Dendritic cell treated with granulocyte-macrophage colony-stimulating factor and Interleukin-4, amounts not matched to agents 40 ng/mL and 50 ng/mL, for 4 days (primary cell): ENCODE data around the gene NANOGP8.
"Not testable (repeated sequence)": the region's sequence is repeated elsewhere in the genome, so short reads cannot be mapped to it uniquely, and the experiment has no call there.

Experiments
- H3K27ac Mint-ChIP-seq: one replicate; pipeline ENCODE4 v1.8.0; 2022; ENCODE audit warnings: mild to moderate bottlenecking, mixed read lengths
- H3K27me3 Mint-ChIP-seq: one replicate; pipeline ENCODE4 v1.8.0; 2022; ENCODE audit warnings: mild to moderate bottlenecking, mixed read lengths
- H3K36me3 Mint-ChIP-seq: one replicate; pipeline ENCODE4 v1.8.0; 2022; ENCODE audit warnings: low read depth, mixed read lengths
- H3K4me1 Mint-ChIP-seq: one replicate; pipeline ENCODE4 v1.8.0; 2022; ENCODE audit warnings: low read depth, mixed read lengths
- H3K4me3 Mint-ChIP-seq: one replicate; pipeline ENCODE4 v1.8.0; 2022; ENCODE audit warnings: mild to moderate bottlenecking, moderate library complexity, mixed read lengths
- H3K9me3 Mint-ChIP-seq: one replicate; pipeline ENCODE4 v1.8.0; 2022; ENCODE audit warnings: mixed read lengths
- intact Hi-C: fragments of 100-400 bp; cut with micrococcal nuclease; formaldehyde crosslinking; loops from one replicate; pipeline ENCODE4 v1.15.0; 2022

The NANOGP8 gene

DNA sequence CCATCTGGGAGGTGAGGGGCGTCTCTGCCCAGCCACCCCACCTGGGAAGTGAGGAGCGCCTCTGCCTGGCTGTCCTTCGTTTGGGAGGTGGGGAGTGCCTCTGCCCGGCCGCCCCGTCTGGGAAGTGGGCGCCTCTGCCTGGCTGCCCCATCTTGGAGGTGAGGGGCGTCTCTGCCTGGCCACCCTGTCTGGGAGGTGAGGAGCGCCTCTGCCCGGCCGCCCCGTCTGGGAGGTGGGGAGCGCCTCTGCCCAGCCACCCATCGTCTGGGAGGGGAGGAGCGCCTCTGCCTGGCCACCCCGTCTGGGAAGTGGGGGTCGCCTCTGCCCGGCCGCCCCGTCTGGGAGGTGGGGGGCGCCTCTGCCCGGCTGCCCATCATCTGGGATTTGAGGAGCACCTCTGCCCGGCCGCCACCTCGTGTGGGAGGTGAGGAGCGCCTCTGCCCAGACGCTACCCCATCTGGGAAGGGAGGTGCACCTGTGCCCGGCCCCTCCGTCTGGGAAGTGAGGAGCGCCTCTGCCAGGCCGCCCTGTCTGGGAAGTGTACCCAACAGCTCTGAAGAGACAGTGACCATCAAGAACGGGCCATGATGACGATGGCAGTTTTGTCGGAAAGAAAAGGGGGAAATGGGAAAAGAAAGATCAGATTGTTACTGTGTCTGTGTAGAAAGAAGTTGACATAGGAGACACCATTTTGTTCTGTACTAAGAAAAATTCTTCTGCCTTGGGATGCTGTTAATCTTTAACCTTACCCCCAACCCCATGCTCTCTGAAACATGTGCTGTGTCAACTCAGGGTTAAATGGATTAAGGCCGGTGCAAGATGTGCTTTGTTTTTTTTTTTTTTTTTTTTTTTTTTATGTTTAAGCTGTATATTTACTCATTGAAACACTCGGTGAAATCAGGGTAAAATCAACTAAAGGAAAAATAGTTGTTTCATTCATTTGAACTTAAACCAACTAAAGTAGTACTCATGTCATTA lies 2.4 kb downstream of the NANOGP8 start:
- intact Hi-C loops, H3K4me1 Mint-ChIP-seq, H3K4me3 Mint-ChIP-seq, H3K36me3 Mint-ChIP-seq, H3K9me3 Mint-ChIP-seq, H3K27ac Mint-ChIP-seq, H3K27me3 Mint-ChIP-seq: not testable (repeated sequence)

DNA sequence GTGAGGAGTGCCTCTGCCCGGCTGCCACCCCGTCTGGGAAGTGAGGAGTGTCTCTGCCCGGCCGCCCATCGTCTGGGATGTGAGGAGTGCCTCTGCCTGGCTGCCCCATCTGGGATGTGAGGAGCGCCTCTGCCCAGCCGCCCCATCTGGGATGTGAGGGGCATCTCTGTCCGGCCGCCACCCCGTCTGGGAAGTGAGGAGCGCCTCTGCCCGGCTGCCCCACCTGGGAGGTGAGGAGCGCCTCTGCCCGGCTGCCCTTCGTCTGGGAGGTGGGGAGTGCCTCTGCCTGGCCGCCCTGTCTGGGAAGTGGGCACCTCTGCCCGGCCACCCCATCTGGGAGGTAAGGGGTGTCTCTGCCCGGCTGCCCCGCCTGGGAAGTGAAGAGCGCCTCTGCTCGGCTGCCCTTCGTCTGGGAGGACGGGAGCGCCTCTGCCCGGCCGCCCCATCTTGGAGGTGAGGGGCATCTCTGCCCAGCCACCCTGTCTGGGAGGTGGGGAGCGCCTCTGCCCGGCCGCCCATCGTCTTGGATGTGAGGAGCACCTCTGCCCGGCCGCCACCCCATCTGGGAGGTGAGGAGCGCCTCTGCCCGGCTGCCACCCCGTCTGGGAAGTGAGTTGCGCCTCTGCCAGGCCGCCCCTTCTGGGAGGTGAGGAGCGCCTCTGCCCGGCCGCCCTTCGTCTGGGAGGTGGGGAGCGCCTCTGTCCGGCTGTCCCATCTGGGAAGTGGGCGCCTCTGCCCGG lies 3.3 kb downstream of the NANOGP8 start:
- intact Hi-C loops, H3K4me1 Mint-ChIP-seq, H3K4me3 Mint-ChIP-seq, H3K27me3 Mint-ChIP-seq, H3K9me3 Mint-ChIP-seq, H3K27ac Mint-ChIP-seq, H3K36me3 Mint-ChIP-seq: not testable (repeated sequence)

DNA sequence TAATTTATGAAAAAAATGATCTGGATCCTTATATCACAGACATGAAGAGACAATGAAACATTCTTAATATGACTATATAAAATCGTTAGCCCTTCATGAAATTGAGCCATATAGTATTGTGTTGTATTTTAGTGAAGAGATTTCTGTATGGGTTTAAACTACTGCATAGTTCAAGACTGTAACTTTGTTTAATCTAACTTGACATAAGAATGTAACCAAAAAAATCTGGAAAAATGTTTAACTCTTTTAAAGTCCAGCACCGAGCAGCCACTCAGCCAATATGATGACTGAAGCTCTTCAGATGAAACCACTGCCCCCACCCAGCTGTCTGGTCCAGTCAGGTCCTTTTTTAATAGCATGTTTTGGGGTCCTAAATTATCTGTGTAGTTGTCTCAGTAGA lies 4.9 kb downstream of the NANOGP8 start:
- H3K9me3 Mint-ChIP-seq, result peaks cover 8% of the 10 kb centered on the region
- no peak overlapping the region for H3K4me3 Mint-ChIP-seq
- intact Hi-C loops, result no loop called here
- no peaks in the 10 kb centered on the region for H3K36me3 Mint-ChIP-seq
- no peaks in the 10 kb centered on the region for H3K4me1 Mint-ChIP-seq
- H3K27me3 Mint-ChIP-seq, result no peaks in the 10 kb centered on the region
- H3K27ac Mint-ChIP-seq, result no peak overlapping the region

DNA sequence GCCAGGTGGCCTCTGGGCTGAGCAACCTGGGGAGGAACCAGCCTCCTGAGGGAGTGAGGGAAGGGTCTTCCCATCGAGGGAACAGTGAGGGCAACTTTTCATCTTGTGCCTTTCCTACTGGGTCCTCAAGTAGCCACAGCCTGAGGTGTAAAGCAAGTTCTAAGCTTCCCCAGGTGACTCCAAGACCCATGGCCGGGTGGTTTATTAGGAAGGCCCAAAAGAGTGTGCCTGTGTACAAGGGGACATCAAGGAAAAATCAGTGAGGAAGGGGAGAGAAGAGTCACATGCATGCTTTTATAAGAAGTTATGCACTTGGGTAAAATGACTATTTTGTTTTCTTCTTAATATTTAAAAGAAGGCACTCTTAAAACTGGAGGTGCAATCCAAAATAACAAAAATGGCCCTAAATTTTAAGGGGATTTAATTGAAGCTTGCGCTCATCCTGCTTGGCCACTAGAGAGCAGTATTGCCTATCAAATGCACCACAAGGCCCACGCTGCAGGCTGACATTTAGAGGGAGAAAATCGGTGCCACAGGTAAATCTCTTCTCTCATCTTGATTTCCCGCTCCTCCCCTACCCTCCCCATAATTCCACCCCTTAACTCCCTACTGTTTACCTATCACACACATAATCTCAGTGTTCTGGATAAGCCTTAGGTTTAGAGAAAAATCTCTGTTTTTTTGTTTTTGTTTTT lies 6.7 kb downstream of the NANOGP8 start:
- Mint-ChIP-seq H3K27me3 (peaks cover 2% of the 10 kb centered on the region), H3K36me3 (no peaks in the 10 kb centered on the region), H3K4me1 (no peaks in the 10 kb centered on the region), H3K27ac (no peak overlapping the region), H3K9me3 (peaks cover 8% of the 10 kb centered on the region), H3K4me3 (no peak overlapping the region)
- intact Hi-C loops, result loop anchor here (1.0 kb wide), 1 partner anchor 366 kb away; no protein-coding TSS in a partner anchor

DNA sequence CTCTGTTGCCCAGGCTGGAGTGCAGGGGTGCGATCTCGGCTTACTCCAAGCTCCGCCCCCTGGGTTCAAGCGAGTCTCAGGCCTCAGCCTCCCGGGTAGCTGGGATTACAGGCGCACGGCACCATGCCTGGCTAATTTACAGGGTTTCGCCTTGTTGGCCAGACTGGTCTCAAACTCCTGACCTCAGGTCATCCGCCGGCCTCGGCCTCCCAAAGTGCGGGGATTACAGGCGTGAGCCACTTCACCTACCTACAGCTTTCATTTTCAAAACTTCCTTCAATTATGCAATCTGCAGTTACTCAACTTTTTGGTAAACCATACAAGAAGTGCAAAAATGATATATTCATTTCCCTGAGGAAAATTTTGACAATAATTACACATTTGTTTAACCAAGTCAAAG lies 14.0 kb downstream of the NANOGP8 start:
- intact Hi-C loops, result no loop called here
- Mint-ChIP-seq H3K27ac (no peak overlapping the region), H3K36me3 (no peaks in the 10 kb centered on the region), H3K4me1 (peaks cover 27% of the 10 kb centered on the region), H3K4me3 (peak overlapping the region; percentile 14), H3K27me3 (peaks cover 4% of the 10 kb centered on the region), H3K9me3 (no peaks in the 10 kb centered on the region)

DNA sequence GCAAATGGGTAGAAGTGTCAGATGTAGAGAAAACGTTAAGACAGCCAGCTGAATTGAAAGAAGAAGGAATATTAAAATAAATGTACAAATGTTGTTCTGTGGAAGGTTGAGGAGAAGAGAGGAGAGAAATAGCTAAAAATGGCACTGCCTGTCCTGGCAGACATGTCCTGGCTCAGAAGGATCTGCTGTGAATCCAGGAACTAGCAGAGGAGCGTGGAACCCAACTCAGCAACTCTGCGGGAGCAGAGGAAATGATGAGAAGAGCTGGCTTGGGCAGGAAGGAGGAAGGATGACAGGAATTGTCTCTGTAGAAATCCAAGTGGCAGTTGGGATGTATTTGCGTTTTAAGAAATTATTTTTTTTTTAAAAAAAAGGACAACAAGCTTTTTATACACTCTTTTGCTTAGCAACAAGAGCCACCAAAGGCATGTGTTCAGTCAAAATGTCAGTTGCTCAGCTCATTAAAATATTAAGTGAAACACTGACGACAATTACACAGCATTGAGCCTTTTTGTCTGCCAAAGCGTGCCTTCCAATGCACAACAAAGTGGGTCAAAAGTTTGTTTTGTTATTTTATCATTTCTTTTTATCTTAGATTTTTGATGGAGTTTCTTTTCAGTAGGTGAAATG lies 16.1 kb downstream of the NANOGP8 start:
- Mint-ChIP-seq H3K4me1 (peaks cover 27% of the 10 kb centered on the region), H3K27me3 (peaks cover 3% of the 10 kb centered on the region), H3K27ac (no peak overlapping the region), H3K36me3 (no peaks in the 10 kb centered on the region), H3K9me3 (no peaks in the 10 kb centered on the region), H3K4me3 (no peak overlapping the region)
- intact Hi-C loops, result no loop called here

DNA sequence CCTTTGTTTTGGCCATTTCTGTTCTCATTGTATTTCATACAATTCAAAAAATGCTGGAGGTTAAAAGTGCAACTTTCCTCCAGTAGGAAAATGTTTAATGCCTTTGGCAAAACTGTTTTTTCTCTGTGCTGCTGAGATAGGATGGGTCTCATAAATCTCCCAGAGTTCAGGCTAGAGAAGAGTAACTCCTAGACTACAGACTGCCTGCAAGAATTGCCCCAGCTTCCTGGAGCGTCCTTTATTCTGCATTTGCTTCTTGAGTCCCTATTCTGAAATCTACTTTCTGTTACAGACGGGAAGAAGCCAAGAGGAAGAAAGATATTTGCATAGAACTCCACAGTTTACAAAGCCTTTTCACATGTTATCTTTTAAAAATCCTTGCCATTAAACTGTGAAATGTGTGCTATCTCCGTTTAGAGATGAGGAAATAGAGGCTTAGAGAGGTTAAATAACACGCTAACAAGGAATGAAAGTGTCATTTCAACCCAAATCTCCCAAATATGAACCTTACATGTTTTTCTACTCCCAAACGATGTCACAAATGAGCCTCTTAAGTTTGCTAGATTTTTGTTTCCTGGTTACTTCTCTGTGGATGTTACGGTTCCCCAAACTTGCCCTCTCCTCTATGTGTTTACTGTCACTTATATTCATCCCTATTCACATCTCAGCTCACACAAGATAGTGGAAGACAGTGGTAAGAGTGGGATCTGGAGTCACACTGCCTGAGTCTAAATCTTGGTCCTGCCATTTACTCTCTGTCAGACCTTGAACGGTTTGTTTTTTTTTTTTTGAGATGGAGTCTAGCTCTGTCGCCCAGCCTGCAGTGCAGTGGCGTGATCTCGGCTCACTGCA lies 17.4 kb downstream of the NANOGP8 start:
- Mint-ChIP-seq H3K27me3 (peaks cover 3% of the 10 kb centered on the region), H3K4me1 (peaks cover 23% of the 10 kb centered on the region), H3K36me3 (no peaks in the 10 kb centered on the region), H3K9me3 (no peaks in the 10 kb centered on the region), H3K27ac (no peak overlapping the region), H3K4me3 (no peak overlapping the region)
- intact Hi-C loops, result no loop called here

DNA sequence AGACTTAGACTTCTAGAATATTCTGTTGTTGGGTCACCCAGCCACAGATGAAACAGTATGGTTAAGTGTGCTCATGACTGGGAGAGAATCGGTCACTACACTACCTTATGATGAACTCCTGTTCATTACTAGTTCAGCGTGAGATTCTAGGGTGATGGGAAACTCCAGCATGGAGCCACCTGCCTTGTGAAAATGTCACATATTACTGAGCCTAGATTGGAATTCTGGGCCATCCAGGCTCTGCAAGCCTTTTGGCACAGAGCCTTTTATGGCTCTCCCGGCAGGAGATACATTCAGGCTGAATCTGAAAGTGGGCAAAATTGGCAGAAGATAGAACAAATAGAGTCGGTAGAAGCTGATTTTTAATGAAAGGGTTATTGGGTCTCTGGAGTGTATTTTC lies 19.0 kb downstream of the NANOGP8 start:
- no peaks in the 10 kb centered on the region for H3K9me3 Mint-ChIP-seq
- H3K27me3 Mint-ChIP-seq, result peaks cover 3% of the 10 kb centered on the region
- no peak overlapping the region for H3K4me3 Mint-ChIP-seq
- H3K4me1 Mint-ChIP-seq, result peaks cover 30% of the 10 kb centered on the region
- no peaks in the 10 kb centered on the region for H3K36me3 Mint-ChIP-seq
- intact Hi-C loops, result no loop called here
- no peak overlapping the region for H3K27ac Mint-ChIP-seq

DNA sequence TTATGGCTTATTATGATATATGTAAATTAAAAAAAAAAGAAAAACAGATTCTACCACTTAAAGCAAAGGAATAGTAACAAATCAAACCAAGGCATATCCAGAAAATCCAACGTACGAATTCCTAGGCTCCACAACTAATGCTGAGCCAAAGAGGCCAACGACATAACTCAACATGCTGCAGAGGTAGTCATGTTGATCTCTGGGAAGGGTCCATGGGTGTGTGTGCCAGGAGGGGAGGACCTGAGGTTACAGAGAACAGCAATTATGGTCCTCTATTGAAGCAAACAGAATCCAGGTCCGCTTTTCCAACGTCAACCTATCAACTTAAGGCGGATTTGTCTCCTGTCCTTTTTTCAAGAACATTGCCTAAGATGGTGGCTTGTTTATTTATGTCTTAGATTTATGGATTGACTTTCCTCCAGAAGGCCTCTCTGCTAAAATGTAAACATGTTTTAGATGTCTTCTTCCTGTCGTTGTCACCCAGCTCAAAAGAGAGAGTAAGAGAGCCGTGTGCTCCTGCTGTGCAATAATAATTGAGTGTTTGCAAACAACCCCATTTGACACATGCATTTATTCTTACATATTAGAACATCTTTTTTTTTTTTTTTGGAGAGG lies 20.4 kb downstream of the NANOGP8 start:
- Mint-ChIP-seq H3K4me1 (peaks cover 30% of the 10 kb centered on the region), H3K9me3 (no peaks in the 10 kb centered on the region), H3K36me3 (no peaks in the 10 kb centered on the region), H3K27ac (no peak overlapping the region), H3K27me3 (peaks cover 3% of the 10 kb centered on the region), H3K4me3 (no peak overlapping the region)
- intact Hi-C loops, result no loop called here

DNA sequence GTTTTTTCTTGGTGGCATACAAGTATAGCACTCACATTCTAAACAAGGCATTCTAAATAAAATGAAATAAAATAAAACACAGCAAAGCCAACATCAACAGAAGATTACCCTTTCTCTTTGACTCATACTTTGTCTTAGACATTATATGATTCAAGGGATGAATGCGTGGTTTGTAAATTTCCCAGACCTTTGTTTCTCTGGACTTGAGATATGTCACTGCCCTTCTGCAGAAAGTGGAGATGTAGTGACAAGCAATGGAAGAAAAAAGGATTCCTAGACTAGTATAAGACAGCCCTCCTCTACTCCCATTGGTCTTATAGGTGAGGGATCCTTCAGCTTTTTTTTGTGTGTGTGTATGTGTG lies 22.4 kb downstream of the NANOGP8 start:
- no peaks in the 10 kb centered on the region for H3K9me3 Mint-ChIP-seq
- H3K27me3 Mint-ChIP-seq, result peaks cover 1% of the 10 kb centered on the region
- intact Hi-C loops, result no loop called here
- no peaks in the 10 kb centered on the region for H3K36me3 Mint-ChIP-seq
- peaks cover 30% of the 10 kb centered on the region for H3K4me1 Mint-ChIP-seq
- no peak overlapping the region for H3K4me3 Mint-ChIP-seq
- no peak overlapping the region for H3K27ac Mint-ChIP-seq

DNA sequence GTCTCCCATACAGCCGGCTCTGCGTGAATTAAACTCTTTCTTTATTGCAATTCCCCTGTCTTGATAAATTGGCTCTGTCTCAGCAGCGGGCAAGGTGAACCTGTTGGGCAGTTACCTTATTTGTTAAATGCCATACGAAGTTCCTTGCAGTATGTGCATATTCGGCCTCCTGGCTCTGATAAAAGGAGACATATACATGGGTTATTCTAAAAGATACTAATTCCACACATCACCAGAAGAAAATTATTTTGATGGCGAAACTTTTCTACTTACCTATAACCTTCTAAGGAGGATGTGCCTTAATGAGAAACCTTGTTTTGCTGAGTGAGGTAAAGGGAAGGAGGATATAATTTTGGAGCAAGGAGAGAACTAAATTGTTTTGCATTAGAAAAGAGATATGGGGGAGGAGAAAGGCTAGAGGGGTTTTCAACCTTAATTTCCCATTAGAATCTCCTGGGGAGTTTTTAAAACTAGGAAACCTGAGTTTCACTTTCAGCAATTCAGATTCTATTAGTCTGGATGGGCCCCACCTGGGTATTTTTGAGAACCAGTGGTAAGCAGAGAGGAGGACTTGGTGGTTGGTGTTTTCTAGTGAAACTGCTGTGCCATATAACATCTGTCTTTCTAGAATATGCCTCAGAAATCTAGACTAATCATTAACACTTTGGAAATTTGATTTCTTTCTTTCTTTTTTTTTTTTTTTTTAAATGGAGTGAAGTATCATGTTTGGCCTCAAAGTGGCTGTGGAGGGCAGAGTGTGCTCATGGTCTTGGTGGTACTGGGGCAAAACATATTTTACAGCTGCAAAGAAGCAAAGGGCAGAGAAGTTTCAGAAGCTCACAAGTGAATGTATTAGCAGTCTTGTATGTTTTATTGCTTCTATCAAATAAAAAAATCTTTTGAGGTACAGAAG lies 23.0 kb downstream of the NANOGP8 start:
- intact Hi-C loops, result no loop called here
- no peaks in the 10 kb centered on the region for H3K9me3 Mint-ChIP-seq
- peaks cover 24% of the 10 kb centered on the region for H3K4me1 Mint-ChIP-seq
- no peaks in the 10 kb centered on the region for H3K36me3 Mint-ChIP-seq
- peaks cover 1% of the 10 kb centered on the region for H3K27me3 Mint-ChIP-seq
- no peak overlapping the region for H3K27ac Mint-ChIP-seq
- no peak overlapping the region for H3K4me3 Mint-ChIP-seq

DNA sequence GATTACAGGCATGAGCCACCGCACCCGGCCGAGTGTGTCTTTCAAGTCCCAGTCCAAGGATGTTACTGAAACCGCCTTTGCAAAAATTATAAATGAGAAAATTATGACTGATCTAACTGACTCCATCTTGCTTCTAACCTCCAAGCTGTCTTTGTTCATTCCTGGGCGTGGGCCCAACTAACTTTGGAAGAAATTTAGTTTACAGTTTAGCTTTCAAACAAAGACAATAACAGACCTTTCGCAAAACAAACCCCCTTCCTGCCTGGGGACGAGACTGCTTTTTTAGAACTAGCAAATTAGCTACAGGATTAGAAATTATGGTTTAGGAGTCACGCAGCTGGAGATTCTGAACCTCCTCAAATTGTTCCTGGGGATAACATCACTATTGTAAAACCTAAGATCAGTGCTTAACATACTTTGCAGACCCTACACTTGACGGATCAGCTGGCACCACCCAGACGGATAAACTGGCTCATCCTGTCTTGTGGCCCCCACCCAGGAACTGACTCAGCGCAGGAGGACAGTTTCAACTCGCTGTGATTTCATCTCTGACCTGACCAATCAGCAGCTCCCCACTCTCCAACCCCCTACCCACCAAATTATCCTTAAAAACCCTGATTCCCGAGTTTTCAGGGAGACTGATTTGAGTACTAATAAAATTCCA lies 23.8 kb downstream of the NANOGP8 start:
- no peak overlapping the region for H3K4me3 Mint-ChIP-seq
- intact Hi-C loops, result no loop called here
- peaks cover 5% of the 10 kb centered on the region for H3K27me3 Mint-ChIP-seq
- peaks cover 23% of the 10 kb centered on the region for H3K4me1 Mint-ChIP-seq
- H3K9me3 Mint-ChIP-seq, result no peaks in the 10 kb centered on the region
- H3K27ac Mint-ChIP-seq, result no peak overlapping the region
- no peaks in the 10 kb centered on the region for H3K36me3 Mint-ChIP-seq
